ENCODE data around the gene TOP2B.

Gene TOP2B

GRCh38 chr3:25587526-25587925, 77.2 kb downstream of the TOP2B start:
- no peak overlapping the region for H3K4me3 ChIP-seq
- no peak overlapping the region for H3K27ac ChIP-seq

GRCh38 chr3:25587094-25587493, 77.6 kb downstream of the TOP2B start:
- no peak overlapping the region for H3K27ac ChIP-seq
- H3K4me3 ChIP-seq, result no peak overlapping the region

GRCh38 chr3:25586553-25586952, 78.2 kb downstream of the TOP2B start:
- no peak overlapping the region for H3K4me3 ChIP-seq
- H3K27ac ChIP-seq, result no peak overlapping the region

GRCh38 chr3:25586167-25586505, 78.6 kb downstream of the TOP2B start:
- no peak overlapping the region for H3K4me3 ChIP-seq
- no peak overlapping the region for H3K27ac ChIP-seq

GRCh38 chr3:25585361-25586166, 79.1 kb downstream of the TOP2B start:
- Histone ChIP-seq H3K4me3 (no peak overlapping the region), H3K27ac (no peak overlapping the region)

DNA sequence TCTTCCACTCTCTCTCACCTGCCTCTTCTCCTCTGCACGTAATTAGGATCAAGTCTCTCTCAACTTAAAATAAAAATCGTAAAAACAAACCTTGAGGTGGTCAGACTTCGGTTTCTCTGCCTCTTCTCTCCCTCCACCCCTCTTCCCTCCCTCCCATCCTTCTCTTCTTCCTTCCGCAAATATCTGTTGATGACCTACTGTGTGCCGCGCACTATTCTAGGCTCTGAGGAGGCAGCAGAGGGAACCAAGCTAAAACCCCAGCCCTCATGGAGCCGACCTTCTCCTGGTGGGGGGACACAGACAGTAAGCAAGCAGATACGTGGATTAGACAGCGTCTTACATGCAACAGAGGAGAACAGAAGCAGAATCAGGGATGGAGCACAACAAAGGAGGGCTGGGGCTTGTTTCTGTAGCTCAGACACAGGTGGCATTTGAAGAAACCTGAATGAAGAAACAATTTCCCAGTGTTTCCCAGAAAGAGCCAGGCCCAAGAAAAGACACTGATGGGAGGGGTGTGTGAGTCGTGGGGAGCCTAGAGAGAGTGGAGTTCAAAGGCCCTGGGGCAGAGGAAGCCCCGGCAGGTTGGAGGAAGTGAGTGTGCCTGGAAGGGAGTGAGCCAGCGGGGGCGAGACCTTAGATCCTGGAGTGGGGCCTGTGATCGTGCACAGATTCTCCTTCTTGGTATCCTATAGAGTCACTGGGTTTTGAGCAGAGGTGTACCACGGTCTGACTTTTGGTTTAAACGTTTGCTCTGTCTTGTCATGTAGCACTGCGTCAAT, 80.5 kb downstream of the TOP2B start:
- Histone ChIP-seq H3K27ac (no peak overlapping the region), H3K4me3 (no peak overlapping the region)

GRCh38 chr3:25583343-25583742, 81.4 kb downstream of the TOP2B start:
- no peak overlapping the region for H3K27ac ChIP-seq
- no peak overlapping the region for H3K4me3 ChIP-seq

- no peak overlapping the region for H3K27ac ChIP-seq
- no peak overlapping the region for H3K4me3 ChIP-seq
Observed at GRCh38 chr3:25582242-25582641, 82.5 kb downstream of the TOP2B start.

- H3K27ac ChIP-seq, result no peak overlapping the region
- H3K4me3 ChIP-seq, result no peak overlapping the region
Observed at GRCh38 chr3:25581823-25582222, 82.9 kb downstream of the TOP2B start.

GRCh38 chr3:25581335-25581734, 83.4 kb downstream of the TOP2B start:
- no peak overlapping the region for H3K27ac ChIP-seq
- H3K4me3 ChIP-seq, result no peak overlapping the region

DNA sequence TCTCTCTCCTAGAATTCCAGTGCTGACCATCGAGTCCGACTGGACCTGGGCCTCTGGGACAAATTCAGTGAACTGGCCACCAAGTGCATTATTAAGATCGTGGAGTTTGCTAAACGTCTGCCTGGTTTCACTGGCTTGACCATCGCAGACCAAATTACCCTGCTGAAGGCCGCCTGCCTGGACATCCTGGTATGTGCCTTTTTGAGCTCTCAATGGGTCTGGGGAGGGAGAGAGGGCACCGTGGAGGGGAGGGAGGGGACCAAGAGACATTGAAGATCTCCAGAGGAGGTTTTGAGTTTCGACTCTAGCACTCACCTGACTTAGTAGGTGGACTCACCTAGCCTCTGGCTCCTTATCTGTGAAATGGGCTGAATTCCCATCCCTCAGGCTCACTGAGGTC, 84.2 kb downstream of the TOP2B start:
- H3K4me3 ChIP-seq, result no peak overlapping the region
- H3K27ac ChIP-seq, result no peak overlapping the region

- Histone ChIP-seq H3K27ac (no peak overlapping the region), H3K4me3 (no peak overlapping the region)
Observed at GRCh38 chr3:25578059-25578458, 86.6 kb downstream of the TOP2B start.

DNA sequence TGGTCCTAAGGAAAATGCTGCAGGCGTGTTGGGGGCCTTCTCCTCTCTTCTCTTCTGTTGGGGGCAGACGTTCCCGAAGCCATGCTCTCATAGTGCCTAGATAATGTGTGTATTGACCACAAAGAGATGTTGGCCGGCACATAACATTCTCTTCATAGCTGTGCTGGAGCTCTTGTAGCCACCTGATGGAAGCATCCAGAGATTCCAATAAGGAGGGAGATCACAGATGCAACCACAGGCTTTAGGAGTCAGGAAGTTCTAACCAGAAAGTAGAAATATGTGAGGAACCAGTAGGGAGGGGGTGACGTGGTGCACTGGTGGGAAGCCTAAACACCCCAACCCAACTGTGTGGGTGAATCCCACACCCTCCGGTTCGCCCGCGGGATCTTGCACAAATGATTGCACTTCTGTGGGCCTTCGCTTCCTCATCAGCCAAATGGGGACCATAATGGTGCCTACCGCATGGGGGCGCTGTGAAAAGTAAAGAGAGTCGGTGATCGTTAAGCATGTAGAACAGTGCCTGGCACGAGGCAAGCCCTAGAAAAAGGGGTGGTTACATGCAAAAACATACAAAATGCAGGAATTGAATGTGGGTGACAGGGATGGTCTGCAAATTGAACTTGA, 87.8 kb downstream of the TOP2B start:
- Histone ChIP-seq H3K27ac (no peak overlapping the region), H3K4me3 (no peak overlapping the region)

DNA sequence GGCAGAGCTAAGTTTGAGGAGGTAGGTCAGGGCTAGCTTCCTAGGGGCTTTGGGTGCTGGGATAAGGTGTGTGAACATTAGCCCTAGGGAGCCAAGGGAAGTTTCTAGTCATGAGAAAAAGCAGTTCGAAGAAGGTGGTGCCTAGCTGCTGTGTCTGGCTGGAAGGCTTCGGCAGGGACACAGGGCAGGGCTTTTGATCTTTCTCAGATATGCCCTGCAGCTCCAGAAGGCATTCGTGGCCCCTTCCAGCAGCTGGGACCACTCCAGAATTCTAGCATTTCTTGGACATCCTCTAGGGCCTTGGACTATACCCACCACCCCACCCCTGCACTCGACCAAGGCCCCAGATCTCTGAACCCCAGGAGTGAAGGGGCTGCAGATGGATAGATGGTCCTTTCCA, 88.6 kb downstream of the TOP2B start:
- H3K27ac ChIP-seq, result no peak overlapping the region
- no peak overlapping the region for H3K4me3 ChIP-seq

DNA sequence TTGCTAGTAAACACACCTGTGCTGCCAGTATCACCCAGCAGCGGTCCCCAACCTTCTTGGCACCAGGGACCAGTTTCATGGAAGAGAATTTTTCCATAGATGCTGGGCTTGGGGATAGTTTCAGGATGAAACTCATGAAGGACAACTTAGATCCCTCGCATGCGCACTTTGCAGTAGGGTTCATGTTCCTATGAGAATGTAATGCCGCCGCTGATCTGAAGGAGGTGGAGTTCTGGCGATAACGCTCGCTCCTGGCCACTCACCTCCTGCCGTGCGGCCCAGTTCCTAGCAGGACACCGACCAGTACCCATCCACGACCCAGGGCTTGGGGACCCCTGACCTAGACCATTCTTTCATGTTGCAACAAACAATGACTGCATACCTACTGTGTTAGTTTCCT, 89.7 kb downstream of the TOP2B start:
- Histone ChIP-seq H3K4me3 (no peak overlapping the region), H3K27ac (no peak overlapping the region)

DNA sequence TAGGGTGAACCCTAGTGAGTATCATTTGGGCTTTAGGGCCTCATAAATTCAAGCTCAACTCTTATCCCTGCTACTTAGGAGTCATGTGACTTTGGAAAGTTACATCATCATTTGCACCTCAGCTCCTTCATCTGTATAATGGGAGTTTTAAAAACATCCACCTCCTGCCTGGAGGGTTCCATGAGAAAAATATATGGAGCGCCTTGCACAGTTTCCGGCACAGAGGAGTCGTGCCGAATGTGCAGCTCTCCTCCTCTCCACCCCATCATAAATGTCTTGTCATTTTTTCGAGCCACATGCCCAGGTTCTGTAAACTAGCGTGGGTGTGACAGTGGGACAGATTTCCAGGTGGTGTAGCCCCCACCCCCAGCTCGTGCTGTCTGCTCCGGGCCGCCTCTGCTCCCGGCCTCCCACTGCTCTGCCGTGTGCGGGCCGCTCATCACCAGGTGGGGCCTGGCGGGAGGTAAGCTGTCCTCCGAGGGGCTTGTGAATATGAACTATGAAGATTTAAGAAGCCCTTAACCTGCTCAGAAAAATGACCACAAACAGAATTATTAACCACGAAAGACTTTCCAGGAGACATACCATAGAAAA, 90.4 kb downstream of the TOP2B start:
- Histone ChIP-seq H3K27ac (peak overlapping the region in 1 of 21 experiments; percentile 24), H3K4me3 (no peak overlapping the region)

GRCh38 chr3:25573386-25574171, 91.1 kb downstream of the TOP2B start:
- Histone ChIP-seq H3K4me3 (no peak overlapping the region), H3K27ac (peak overlapping the region in 2 of 21 experiments; percentile 2 to 63)

DNA sequence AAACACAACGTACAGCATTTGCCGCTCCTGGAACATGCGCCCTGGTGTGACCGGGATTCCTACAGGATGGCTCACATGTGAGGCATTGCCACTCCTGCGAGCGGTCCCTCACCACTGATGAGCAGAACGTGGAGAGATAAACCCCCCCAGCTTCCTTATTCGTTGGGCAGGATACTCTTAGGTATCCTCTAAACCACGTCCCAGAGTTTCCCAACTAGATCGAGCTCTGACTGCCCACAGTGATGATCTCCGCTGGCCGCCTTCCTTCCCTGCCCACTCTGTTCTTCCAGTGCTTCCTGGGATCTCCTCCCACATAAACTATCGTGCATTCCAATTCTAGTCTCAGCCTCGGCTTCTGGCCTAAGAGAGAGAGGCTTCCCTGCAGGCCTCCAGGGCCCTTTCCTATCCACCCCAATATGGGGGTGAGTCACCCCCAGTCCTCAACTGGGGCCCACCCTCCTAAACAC, 91.8 kb downstream of the TOP2B start:
- peak overlapping the region in 2 of 21 experiments; percentile 2 to 63 for H3K27ac ChIP-seq

GRCh38 chr3:25572336-25572735, 92.4 kb downstream of the TOP2B start:
- no peak overlapping the region for H3K4me3 ChIP-seq
- H3K27ac ChIP-seq, result no peak overlapping the region

More for the DNA sequence above, 91.8 kb downstream of the TOP2B start:
- no peak overlapping the region for H3K4me3 ChIP-seq

GRCh38 chr3:25571285-25571684, 93.4 kb downstream of the TOP2B start:
- H3K27ac ChIP-seq, result no peak overlapping the region
- no peak overlapping the region for H3K4me3 ChIP-seq
